HG03520 (cell line): ENCODE measurements around the gene RMND5B.
"Not testable (repeated sequence)": the region's sequence is repeated elsewhere in the genome, so short reads cannot be mapped to it uniquely, and the experiment has no call there.

ENCODE experiments used
- ATAC-seq: cut with Tn5 transposase; IDR thresholded peaks from one replicate; pipeline ENCODE4 v1.9.1; 2021; ENCODE audit warnings: mild to moderate bottlenecking, moderate library complexity; ENCODE audit not compliant: unreplicated experiment

RMND5B gene, protein sequence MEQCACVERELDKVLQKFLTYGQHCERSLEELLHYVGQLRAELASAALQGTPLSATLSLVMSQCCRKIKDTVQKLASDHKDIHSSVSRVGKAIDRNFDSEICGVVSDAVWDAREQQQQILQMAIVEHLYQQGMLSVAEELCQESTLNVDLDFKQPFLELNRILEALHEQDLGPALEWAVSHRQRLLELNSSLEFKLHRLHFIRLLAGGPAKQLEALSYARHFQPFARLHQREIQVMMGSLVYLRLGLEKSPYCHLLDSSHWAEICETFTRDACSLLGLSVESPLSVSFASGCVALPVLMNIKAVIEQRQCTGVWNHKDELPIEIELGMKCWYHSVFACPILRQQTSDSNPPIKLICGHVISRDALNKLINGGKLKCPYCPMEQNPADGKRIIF

DNA sequence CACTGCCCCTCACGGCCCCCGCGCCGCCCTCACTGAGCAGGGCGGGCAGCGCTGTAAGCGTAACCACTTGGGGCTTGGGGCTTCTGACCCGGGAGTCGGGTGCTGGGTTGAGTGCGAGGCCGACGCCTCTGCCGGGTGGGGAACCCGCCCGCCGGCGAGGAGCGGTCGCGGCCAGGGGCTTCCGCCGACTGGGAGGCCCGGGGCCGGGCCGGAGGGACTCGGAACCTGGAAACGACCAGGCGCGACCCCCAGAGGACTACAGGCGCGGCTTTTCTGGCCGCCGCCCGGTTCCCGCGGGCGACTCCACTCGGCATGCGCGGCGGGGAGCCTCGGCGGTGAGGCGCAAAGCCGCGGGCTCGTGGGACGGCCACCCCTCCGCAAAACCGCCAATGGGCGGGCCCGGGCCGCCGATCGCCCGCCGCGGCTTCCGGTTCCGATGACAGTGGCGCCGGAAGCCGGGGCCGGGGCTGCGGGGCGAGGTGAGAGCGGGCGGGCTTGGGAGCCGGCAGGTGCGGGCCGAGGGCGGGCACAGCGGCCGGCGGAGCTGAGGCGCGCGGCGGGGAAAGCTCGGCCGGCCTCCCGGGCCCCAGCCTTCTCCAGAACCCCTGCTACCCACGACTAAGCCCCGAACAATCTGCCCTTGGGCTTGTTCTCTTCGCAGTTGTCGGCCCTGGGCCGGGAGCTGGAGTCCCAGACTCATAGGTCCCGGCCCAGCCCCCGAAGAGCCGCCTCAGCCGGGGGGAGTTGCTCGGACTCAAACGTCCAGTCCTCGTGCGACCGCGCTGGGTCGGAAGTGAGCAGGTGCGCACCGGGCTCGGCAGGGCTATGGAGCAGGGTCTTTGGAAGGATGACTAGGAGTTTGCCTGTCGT is at the start of gene RMND5B:
Gene RMND5B, plus strand, starts transcription at position 439 of the 870 bp plus-strand sequence. CDS start 7,106 bp downstream, outside the sequence.
- ATAC-seq = peak; percentile 84

DNA sequence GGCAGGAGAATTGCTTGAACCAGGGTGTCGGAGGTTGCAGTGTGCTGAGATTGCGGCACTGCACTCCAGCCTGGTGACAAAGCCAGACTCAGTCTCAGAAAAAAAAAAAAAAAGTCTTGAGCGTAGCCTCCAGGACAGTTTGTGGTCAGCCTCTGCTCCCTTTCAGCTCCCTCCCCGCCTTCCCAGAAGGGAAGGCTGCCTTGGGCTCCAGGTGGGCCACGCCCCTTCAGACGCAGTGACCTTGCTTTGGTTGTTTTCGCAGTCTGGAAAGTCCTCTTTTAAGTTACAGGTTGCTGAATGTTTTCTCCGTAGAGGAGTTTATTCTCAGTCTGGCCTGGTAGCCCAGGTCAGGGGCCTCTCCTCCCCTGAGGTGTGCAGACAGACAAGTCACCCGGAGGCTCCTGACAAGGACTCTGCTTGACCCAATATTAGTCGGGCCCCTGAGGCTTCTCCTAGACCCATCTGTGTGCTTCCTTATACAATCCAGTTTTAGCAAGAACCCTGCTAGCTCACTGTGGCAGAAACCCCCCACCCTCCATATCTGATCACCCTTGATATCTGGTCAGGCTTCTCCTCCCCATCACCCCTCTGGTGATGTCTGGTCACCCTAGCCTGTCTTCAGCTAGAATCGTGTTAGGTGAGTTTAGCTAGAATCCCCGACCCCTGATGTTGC is 49.1 kb upstream of the RMND5B start:
- no peak for ATAC-seq

DNA sequence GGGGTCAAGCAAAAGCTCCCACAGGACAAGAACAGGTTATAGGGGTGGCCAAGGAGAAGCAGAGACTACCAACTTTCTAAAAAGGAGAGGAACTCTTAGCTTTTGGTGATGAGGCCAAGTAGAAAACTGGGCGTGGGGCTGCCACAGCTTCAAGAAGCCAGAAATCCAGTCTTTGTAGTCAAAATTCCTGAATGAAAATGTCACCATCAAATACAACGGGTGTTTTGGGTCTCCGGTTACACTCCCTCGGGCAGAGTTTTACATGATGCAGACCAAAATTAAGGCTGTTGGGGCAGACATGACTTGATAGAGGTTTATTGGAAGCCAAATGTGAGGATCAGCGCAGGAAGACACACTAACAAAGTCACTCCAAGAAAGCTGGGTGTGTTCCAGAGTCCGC is 46.9 kb upstream of the RMND5B start:
- no peak for ATAC-seq

DNA sequence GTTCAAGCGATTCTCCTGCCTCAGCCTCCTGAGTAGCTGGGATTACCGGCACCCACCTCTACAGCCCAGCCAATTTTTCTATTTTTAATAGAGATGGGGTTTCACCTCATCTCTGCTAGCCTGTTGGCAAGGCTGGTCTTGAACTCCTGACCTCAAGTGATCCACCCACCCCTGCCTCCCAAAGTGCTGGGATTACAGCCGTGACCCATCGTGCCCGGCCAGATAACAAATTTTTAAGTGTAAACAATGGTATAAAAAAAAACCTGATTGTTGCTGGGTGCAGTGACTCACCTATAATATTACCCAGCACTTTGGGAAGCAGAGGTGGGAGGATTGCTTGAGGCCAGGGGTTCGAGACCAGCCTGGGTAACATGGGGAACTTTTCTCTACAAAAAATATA is 45.5 kb upstream of the RMND5B start:
- no peak for ATAC-seq

DNA sequence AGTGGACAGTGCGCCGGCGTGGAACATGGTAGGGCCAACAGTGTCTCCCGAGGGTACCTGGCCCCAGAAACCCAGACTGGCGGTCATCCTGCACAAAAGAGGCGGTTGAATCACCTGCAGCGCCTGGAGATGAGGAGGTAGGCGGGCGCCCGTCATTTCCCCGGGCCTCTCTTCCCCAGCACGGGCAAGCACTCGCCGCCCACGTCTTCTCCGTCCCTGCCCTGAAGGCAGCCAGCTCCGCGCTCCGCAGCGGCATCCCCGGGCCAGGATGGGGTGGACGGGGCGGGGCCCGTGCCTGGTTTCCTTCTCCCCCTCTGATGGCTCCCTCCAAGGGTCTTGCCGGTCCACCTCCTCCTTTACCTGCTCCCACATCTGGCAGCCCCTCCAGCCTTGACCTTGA is 44.5 kb upstream of the RMND5B start:
- ATAC-seq = no peak

DNA sequence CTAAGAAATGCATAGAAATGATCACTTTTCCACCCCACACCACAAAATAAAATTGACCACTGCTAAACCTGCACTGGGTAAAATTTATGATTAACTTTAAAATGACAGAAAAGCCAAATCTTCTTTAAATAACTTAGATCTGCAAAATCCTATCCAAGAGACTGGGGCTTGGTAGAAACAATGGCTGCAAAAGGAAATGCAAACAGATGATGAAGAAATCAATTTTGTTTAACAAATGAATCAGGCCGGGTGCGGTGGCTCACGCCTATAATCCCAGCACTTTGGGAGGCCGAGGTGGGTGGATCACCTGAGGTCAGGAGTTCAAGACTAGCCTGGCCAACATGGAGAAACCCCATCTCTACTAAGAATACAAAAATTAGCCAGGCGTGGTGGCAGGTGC is 43.6 kb upstream of the RMND5B start:
- ATAC-seq = not testable (repeated sequence)

DNA sequence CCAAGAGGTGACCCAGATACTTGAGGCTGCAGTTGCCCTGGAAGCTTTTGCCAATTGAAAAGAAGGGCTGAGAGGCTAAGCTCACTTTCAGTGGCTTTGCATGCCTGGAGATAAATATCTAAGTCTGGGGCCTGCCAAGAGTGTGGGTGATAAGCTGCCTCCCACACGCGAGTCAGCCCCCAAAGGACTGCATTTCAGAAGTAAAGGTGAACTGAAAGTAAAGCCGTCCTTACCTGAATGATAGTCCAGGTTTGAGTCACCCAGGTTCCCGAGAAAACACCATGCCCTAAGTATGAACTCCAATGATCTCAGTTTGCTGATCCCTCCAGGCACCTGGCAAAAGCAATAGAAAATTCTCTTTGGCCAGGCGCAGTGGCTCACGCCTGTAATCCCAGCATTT is 40.0 kb upstream of the RMND5B start:
- ATAC-seq = no peak

DNA sequence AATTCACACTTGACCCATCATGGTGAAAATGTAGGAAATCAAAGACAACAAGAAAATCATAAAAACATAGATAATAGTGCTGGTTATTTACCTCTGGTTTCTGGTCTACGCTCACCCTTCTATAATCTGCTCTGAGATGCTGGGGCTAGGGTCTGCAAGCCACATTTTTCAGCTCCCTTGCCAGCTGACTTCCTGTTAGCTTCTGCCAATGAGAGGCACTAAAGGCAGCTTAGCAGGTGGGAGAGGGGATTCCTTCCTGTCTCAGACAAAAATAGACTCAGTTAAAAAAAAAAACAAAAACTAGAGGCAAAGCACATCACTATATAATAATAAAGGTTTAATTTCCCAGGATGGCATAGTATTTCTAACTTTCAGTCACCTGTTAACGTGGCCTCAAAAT is 37.7 kb upstream of the RMND5B start:
- no peak for ATAC-seq

DNA sequence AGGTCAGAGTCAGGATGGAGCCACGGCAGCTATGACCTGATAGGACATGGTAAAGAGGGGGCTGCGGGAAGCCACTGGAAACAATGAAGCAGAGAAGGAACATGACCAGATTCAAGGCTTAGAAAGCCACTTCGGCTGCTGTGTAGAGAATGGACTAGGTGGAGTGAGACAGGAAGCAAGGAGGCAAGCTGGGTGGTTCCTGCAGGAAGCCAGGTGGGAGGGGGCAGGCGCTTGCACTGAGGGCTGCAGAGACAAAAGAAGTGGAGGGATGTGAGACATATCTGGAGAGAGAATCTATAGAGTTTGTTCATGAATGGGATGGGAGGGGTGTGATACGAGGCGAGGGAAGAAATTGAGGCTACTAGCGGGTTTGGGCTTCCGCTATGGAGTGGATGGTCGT is 36.5 kb upstream of the RMND5B start:
- no peak for ATAC-seq

DNA sequence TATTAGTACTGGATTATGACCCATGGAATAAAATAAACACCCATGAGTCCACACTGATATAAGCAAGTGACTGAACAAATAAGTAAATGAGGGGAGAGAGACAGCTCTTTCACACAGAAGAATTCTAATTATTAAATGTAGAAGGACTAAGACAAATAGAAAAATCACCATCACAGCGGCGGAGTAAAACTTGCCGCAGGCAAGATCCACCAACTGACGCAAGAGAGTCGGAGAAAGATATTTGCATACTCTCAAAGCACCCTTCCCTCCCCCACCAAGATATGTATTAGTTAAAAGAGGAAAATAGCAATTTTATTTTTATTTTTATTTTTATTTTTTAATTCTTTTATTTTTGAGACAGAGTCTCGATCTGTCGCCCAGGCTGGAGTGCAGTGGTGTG is 32.1 kb upstream of the RMND5B start:
- no peak for ATAC-seq

DNA sequence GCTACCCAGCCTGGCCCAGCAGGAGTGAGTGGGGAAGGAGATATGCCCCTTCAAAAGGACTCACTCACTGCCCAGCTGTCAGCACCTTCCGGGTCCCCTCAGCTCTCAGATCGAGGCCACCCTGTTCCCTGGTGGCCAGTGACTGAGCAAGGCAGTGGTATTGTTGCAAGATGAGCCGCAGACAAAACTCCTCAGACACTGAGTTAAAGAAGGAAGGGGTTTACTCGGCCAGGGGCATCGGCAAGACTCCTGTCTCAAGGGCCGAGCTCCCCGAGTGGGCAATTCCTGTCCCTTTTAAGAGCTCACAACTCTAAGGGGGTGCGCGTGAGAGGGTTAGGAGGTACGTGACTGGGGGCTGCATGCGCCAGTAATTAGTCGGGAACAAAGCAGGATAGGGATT is 27.2 kb upstream of the RMND5B start:
- no peak for ATAC-seq

DNA sequence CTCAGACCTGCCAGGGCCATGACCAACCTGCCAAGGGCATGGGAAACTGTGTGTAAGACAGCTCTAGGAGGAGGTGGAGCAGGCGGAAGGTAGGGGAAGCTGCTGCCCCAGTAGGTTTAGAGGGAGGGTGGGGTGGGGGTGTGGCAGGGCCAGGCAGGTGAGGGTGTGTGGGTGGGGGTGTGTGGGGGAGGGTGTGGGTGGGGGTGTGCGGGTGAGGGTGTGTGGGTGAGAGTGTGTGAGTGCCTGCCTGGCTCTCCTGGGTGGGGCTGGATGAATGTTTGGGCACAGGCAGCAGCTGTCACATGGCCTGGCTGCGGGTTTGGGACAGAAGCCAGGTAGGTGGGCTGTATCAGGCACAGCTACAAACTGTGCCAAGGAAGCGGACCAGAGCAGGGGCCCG is 26.3 kb upstream of the RMND5B start:
- ATAC-seq = no peak

DNA sequence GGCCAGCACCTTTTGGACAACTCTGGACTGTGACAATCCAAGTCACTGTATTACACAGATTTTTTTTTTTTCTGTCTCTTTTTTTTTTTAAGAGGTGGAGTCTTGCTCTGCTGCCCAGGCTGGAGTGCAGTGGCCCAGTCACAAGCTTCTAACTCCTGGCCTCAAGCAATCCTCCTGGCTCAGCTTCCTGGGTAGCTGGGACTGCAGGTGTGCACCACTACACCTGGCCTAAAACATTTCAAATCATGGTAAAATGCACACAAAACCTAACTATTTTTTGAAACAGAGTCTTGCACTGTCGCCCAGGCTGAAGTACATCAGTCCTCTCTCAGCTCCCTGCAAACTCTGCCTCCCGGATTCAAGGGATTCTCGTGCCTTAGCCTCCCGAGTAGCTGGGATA is 24.7 kb upstream of the RMND5B start:
- no peak for ATAC-seq

DNA sequence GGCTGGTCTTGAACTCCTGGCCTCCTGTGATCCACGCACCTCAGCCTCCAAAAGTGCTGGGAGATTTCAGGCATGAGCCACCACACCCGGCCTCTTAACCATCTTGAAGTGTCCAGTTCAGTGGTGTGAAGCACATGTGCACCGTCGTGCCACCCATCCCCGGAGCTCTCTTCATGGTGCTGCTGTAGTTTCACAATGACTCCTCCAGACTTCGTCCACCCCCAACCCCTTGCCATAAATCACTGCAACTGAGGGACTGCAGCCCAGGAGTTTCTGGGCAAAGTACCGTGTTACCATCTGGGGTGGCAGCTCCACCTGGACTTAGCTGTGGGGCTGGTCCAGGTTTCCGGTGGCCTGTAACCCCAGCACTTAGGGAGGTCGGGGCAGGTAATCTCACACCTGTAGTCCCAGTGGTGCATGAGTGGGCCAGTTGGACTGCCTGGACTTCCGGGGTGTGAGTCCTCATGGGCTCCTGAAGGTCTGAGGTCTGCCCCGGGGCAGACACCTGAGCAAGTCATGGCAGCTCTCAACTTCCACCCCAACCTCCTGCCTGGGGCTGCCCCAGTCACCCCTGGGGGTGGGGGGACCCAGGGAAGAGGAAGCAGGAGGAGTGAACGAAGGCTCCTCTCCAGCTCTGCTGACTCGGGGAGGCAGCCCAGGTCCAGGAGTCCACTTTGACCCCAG is 24.1 kb upstream of the RMND5B start:
- ATAC-seq = no peak

DNA sequence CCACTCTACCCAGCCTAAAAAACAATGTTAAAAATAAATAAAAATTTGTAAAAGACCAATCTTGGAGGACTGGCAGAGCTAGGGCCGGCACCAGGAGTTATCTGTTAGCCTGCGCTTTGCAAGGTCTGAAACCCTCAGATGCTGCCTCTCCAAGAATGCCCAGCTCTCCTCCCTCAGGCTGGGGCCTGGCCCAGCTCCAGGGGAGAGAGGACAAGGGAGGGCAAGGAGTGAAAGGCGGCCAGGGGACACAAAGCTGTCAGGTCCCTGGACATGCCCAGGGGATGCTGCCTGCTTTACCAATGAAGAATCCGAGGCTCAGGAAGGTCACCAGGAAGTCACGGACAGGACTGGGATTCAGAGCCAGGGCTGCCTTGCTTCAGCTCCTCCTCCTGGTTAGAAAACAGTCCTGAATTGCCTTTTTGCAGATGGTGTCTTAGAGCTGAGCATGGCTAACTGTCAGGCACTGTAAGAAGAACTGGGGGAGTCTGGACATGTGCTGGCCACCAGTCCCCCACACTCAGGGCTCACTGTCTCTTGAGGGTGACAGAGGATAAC is 23.0 kb upstream of the RMND5B start:
- ATAC-seq = no peak

DNA sequence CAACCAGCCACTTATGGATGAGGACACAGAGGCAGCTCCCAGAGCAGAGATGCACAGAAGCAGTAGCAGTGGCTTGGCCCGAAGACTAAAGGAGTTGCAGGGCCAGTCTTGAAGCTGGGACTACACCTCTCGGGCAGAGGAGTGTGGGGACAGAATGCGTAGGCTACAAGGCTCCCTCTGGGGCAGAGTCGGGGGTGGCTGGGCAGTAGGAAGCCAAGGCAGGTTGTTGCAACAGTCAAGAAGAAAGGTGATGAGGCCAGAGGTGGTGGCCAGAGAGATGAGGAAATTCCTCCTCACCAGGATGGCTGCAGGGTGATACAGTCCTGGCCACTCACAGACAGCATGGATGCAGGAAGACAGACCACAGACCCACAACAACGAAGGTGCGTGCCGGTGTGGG is 22.4 kb upstream of the RMND5B start:
- no peak for ATAC-seq

DNA sequence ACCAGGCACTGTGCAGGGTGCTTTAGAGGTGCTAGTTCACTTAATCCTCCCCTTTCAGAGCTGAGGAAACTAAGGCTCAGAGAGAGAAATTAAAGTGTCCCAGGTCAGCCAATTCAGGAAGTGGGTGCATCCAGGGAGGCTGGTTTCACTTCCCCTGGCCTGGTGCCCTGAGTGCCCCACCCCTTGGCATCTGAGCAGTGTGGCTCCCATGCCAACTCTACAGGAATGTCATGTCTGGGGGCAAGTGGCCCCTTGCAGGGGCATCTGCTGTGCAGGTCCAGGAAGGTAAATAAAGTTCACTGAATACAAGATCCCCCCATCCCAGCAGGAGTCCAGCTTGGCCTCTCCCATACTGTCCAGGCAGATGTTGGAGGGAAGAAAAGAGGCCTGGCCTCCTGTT is 21.8 kb upstream of the RMND5B start:
- no peak for ATAC-seq

DNA sequence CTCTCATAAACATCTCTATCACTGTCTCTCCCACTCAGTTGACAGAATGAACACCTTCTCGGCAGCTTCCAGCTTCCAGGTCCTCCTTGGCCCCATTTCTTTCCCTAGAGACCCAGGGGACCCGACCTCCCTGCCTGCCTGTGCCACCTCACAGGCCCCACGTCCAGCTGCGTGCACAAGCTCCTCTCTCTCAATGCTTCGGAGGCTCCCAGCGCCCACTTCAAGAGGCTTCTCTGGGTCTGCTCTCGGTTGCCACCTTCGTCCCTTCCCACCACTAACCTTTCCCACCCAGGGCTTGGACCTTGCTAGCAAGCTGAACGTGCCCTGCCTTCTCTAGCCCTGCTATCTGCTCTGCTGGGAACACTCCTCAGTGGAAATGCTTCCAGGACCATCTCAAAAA is 20.3 kb upstream of the RMND5B start:
- no peak for ATAC-seq

DNA sequence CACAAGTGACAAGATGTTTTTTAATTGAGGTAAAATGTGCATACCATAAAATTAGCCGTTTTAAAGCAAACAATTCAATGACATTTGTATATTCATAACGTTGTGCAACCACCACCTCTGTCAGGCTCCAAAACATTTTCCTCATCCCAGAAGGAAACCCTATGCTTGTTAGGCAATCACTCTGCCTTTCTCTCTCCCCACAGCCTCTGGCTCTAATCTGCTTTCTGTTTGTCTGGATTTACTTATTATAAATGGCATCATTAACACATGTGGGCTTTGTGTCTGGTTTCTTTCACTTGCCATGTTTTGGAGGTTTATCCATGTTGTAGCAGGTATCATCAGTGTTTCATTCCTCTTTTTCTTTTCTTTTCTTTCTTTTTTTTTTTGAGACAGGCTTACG is 18.9 kb upstream of the RMND5B start:
- no peak for ATAC-seq

DNA sequence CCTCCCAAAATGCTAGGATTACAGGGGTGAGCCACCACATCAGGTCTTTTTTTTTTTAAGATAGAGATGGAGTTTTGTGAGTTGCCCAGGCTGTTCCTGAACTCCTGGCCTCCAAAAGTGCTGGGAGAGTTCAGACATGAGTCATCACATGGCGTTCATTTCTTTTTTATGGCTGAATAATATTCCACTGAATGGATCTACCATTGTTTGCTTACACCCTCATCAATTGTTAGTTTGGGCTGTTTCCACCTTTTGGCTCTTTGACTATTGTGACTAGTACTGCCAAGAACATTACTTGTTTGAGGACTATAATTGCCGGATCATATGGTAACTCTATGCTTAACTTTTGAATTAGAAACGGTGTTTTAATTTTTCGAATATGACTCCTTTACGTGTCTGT is 18.3 kb upstream of the RMND5B start:
- ATAC-seq = no peak
